Neural progenitor cell (in vitro differentiated cells): ENCODE results near the gene PRLH. TPM values are rescaled to one million over a fixed set of nuclear protein-coding genes. Genes with fewer than 3 reads are reported as not detected.

Experiments
- DNase-seq: peaks from one replicate; pipeline ENCODE4 v3.0.0-alpha.2; 2016; ENCODE audit warnings: low spot score
- H2AFZ ChIP-seq: fragments of 200-600 bp; sonication (generic); replicated peaks from 2 replicates; pipeline ENCODE4 v1.6.1; 2016; ENCODE audit warnings: antibody characterized with exemption
- H3F3A ChIP-seq: fragments of 200-600 bp; sonication (generic); 2 replicates; pipeline ENCODE4 v1.6.1; 2016; ENCODE audit warnings: antibody characterized with exemption, low read depth
- H3K27ac ChIP-seq: fragments of 200-600 bp; sonication (generic); 2 replicates; pipeline ENCODE4 v1.5.1; 2016; ENCODE audit warnings: mild to moderate bottlenecking
- H3K27me3 ChIP-seq: fragments of 200-600 bp; sonication (generic); 2 replicates; pipeline ENCODE4 v1.6.1; 2016; ENCODE audit warnings: mild to moderate bottlenecking, moderate library complexity
- H3K36me3 ChIP-seq: fragments of 200-600 bp; sonication (generic); 2 replicates; pipeline ENCODE4 v1.5.1; 2016
- H3K4me1 ChIP-seq: fragments of 200-600 bp; sonication (generic); 2 replicates; pipeline ENCODE4 v1.6.1; 2016; ENCODE audit warnings: mixed run types
- H3K4me2 ChIP-seq: fragments of 200-600 bp; sonication (generic); 2 replicates; pipeline ENCODE4 v1.6.1; 2016
- H3K4me3 ChIP-seq: fragments of 200-600 bp; sonication (generic); 2 replicates; pipeline ENCODE4 v1.5.1; 2016
- H3K79me2 ChIP-seq: fragments of 200-600 bp; sonication (generic); 2 replicates; pipeline ENCODE4 v1.6.1; 2016; ENCODE audit warnings: low read depth
- H3K9ac ChIP-seq: fragments of 200-600 bp; sonication (generic); 2 replicates; pipeline ENCODE4 v1.6.1; 2016
- H3K9me3 ChIP-seq: fragments of 200-600 bp; sonication (generic); 2 replicates; pipeline ENCODE4 v1.5.1; 2016; ENCODE audit warnings: low read depth
- H4K20me1 ChIP-seq: fragments of 200-600 bp; sonication (generic); 2 replicates; pipeline ENCODE4 v1.6.1; 2016; ENCODE audit warnings: low read depth
- H3K27ac Mint-ChIP-seq: 3 replicates; pipeline ENCODE4 v1.8.0; 2021; ENCODE audit warnings: mixed read lengths
- H3K27me3 Mint-ChIP-seq: 2 replicates; pipeline ENCODE4 v1.8.0; 2022; ENCODE audit warnings: low read depth, mild to moderate bottlenecking, inconsistent platforms, moderate library complexity, mixed read lengths; ENCODE audit not compliant: insufficient read depth
- H3K36me3 Mint-ChIP-seq: 3 replicates; pipeline ENCODE4 v1.8.0; 2021; ENCODE audit warnings: mixed read lengths
- H3K4me1 Mint-ChIP-seq: 3 replicates; pipeline ENCODE4 v1.8.0; 2021; ENCODE audit warnings: mixed read lengths
- H3K4me3 Mint-ChIP-seq: 3 replicates; pipeline ENCODE4 v1.8.0; 2021; ENCODE audit warnings: mild to moderate bottlenecking, moderate library complexity, mixed read lengths
- H3K9me3 Mint-ChIP-seq: 3 replicates; pipeline ENCODE4 v1.8.0; 2020; ENCODE audit warnings: mixed read lengths
- EZH2 ChIP-seq: fragments of 200-600 bp; sonication (generic); IDR thresholded peaks from 2 replicates; pipeline ENCODE4 v1.6.1; 2017; ENCODE audit warnings: antibody characterized with exemption, mild to moderate bottlenecking, moderate library complexity
- EZH2phosphoT487 ChIP-seq: fragments of 200-600 bp; sonication (generic); IDR thresholded peaks from 2 replicates; pipeline ENCODE4 v1.6.1; 2017; ENCODE audit warnings: antibody characterized with exemption
- total RNA-seq: library from RNA; depleted of rRNA; stranded (reverse); fragments of >200 nt; gene quantifications from 2 replicates; pipeline ENCODE4 v1.2.3, GENCODE V29; 2015; ENCODE audit warnings: low replicate concordance
- TF ChIP-seq, protein P1 (sequence below): fragments of 200-600 bp; sonication (generic); IDR thresholded peaks from 2 replicates; pipeline ENCODE4 v1.5.1; 2017; ENCODE audit warnings: antibody characterized with exemption, mild to moderate bottlenecking

The PRLH gene
- total RNA-seq, 1 donor from 2014 or later = not detected

DNA sequence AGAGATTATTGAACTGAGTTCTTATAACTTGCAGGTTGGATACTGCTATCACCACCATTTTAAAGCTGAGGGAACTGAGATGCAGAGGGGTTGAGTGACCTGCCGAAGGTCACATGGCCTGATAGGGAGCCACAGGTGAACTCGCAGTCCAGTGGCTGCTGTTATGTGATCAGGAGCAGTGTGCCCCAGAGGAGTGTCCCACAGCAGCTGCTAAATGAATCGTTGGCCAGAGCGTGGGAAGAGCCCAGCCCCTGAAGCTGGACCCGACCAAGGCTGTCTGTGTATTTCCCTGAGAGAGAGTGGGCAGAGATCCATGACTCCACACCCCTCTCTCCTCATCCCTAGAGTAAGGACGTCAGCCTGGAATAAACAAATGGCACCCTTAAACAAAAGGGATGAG lies 26.7 kb upstream of the PRLH start:
- H3K27ac ChIP-seq = no peak overlapping the region
- no peaks in the 10 kb centered on the region for H3F3A ChIP-seq
- Mint-ChIP-seq H3K4me3 (no peak overlapping the region), H3K9me3 (no peaks in the 10 kb centered on the region), H3K36me3 (no peaks in the 10 kb centered on the region), H3K27ac (no peak overlapping the region), H3K4me1 (peaks cover 19% of the 10 kb centered on the region), H3K27me3 (peaks cover 13% of the 10 kb centered on the region)
- no peaks in the 10 kb centered on the region for H4K20me1 ChIP-seq
- H3K27me3 ChIP-seq = no peaks in the 10 kb centered on the region
- TF ChIP-seq EZH2 = no peak
- no peak for TF ChIP-seq EZH2phosphoT487
- TF ChIP-seq, protein P1, sequence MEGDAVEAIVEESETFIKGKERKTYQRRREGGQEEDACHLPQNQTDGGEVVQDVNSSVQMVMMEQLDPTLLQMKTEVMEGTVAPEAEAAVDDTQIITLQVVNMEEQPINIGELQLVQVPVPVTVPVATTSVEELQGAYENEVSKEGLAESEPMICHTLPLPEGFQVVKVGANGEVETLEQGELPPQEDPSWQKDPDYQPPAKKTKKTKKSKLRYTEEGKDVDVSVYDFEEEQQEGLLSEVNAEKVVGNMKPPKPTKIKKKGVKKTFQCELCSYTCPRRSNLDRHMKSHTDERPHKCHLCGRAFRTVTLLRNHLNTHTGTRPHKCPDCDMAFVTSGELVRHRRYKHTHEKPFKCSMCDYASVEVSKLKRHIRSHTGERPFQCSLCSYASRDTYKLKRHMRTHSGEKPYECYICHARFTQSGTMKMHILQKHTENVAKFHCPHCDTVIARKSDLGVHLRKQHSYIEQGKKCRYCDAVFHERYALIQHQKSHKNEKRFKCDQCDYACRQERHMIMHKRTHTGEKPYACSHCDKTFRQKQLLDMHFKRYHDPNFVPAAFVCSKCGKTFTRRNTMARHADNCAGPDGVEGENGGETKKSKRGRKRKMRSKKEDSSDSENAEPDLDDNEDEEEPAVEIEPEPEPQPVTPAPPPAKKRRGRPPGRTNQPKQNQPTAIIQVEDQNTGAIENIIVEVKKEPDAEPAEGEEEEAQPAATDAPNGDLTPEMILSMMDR = no peak
- no peak overlapping the region for H2AFZ ChIP-seq
- DNase-seq = no peak
- no peaks in the 10 kb centered on the region for H3K36me3 ChIP-seq
- H3K79me2 ChIP-seq = no peaks in the 10 kb centered on the region
- H3K4me1 ChIP-seq = peaks cover 6% of the 10 kb centered on the region
- no peak overlapping the region for H3K4me2 ChIP-seq
- H3K4me3 ChIP-seq = no peak overlapping the region
- H3K9me3 ChIP-seq = no peaks in the 10 kb centered on the region
- H3K9ac ChIP-seq = no peak overlapping the region

DNA sequence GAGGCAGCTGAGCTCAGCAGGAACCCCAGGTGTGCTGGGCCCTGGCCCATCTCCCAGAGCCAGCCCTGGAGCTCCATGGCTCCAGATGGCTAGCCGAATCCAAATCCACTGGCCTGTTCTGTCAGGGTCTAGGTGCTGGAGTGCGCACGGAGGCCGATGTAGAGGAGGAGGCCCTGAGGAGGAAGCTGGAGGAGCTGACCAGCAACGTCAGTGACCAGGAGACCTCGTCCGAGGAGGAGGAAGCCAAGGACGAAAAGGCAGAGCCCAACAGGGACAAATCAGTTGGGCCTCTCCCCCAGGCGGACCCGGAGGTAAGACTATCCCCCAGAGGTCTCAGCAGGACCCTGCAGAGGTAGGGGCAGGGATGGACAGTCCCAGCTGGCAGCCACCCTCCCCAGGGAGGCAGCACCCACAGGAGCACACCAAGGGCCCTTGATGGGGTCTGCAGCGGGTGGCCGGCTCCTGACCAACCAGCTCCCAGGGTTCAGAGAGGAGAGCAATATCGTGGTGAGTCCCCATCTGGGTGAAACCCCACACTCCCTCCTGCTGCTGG lies 26.1 kb upstream of the PRLH start:
- no peaks in the 10 kb centered on the region for H3K9me3 Mint-ChIP-seq
- Histone ChIP-seq H3K27ac (no peak overlapping the region), H3F3A (no peaks in the 10 kb centered on the region), H3K4me1 (peaks cover 6% of the 10 kb centered on the region), H3K36me3 (no peaks in the 10 kb centered on the region), H3K9ac (no peak overlapping the region), H3K27me3 (no peaks in the 10 kb centered on the region), H3K9me3 (no peaks in the 10 kb centered on the region), H3K4me2 (no peak overlapping the region), H3K79me2 (no peaks in the 10 kb centered on the region), H3K4me3 (no peak overlapping the region), H2AFZ (no peak overlapping the region), H4K20me1 (no peaks in the 10 kb centered on the region)
- TF ChIP-seq EZH2 (no peak), EZH2phosphoT487 (no peak)
- TF ChIP-seq, protein P1 = no peak
- no peak overlapping the region for H3K4me3 Mint-ChIP-seq
- no peak overlapping the region for H3K27ac Mint-ChIP-seq
- no peaks in the 10 kb centered on the region for H3K36me3 Mint-ChIP-seq
- H3K4me1 Mint-ChIP-seq = peaks cover 19% of the 10 kb centered on the region
- peaks cover 13% of the 10 kb centered on the region for H3K27me3 Mint-ChIP-seq
- no peak for DNase-seq

DNA sequence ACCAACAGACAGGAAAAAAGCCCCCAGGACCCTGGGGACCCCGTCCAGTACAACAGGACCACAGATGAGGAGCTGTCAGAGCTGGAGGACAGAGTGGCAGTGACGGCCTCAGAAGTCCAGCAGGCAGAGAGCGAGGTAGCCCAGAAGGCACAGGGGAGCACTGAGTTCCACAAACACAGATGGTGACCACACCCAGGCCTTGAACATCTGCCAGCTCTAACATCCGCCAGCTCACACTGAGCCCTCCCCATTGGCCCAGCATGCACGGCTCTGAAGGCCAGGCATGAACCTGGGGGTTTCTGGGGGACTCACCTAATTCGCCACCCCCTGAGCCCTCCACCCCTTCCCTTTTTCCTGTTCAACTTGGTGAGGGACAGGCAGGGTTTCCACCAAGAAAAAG lies 25.6 kb upstream of the PRLH start:
- no peaks in the 10 kb centered on the region for H3K79me2 ChIP-seq
- peaks cover 13% of the 10 kb centered on the region for H3K27me3 Mint-ChIP-seq
- no peaks in the 10 kb centered on the region for H3K9me3 Mint-ChIP-seq

More for the DNA sequence above, 25.6 kb upstream of the PRLH start:
- Histone ChIP-seq H2AFZ (no peak overlapping the region), H3K36me3 (no peaks in the 10 kb centered on the region), H3K4me3 (no peak overlapping the region), H3F3A (no peaks in the 10 kb centered on the region), H4K20me1 (no peaks in the 10 kb centered on the region), H3K9me3 (no peaks in the 10 kb centered on the region), H3K27ac (no peak overlapping the region), H3K4me1 (peaks cover 6% of the 10 kb centered on the region), H3K9ac (no peak overlapping the region), H3K4me2 (no peak overlapping the region), H3K27me3 (no peaks in the 10 kb centered on the region)
- no peak for DNase-seq
- Mint-ChIP-seq H3K4me3 (no peak overlapping the region), H3K4me1 (peaks cover 19% of the 10 kb centered on the region), H3K27ac (no peak overlapping the region), H3K36me3 (no peaks in the 10 kb centered on the region)
- TF ChIP-seq, protein P1 = no peak
- no peak for TF ChIP-seq EZH2phosphoT487
- TF ChIP-seq EZH2 = no peak
